Nephron progenitor cell (in vitro differentiated cells): Measurements from ENCODE around the gene CEP250.
A peak's percentile ranks its signal among the peaks of the same experiment; 100 is the strongest.

Experiments
- DNase-seq: peaks from one replicate; pipeline ENCODE4 v3.0.0; 2021
- H3K27ac Mint-ChIP-seq: 2 replicates; pipeline ENCODE4 v1.8.0; 2021; ENCODE audit warnings: mild to moderate bottlenecking, moderate library complexity, mixed read lengths
- H3K27me3 Mint-ChIP-seq: 2 replicates; pipeline ENCODE4 v1.8.0; 2021; ENCODE audit warnings: mild to moderate bottlenecking, low read depth, mixed read lengths; ENCODE audit not compliant: poor library complexity
- H3K36me3 Mint-ChIP-seq: 2 replicates; pipeline ENCODE4 v1.8.0; 2021; ENCODE audit warnings: low read depth, mixed read lengths
- H3K4me1 Mint-ChIP-seq: 2 replicates; pipeline ENCODE4 v1.8.0; 2021; ENCODE audit warnings: mixed read lengths
- H3K4me3 Mint-ChIP-seq: 2 replicates; pipeline ENCODE4 v1.8.0; 2021; ENCODE audit warnings: mild to moderate bottlenecking, moderate library complexity, mixed read lengths
- H3K9me3 Mint-ChIP-seq: 2 replicates; pipeline ENCODE4 v1.8.0; 2021; ENCODE audit warnings: mild to moderate bottlenecking, moderate library complexity, mixed read lengths
- TF ChIP-seq, protein P1 (sequence below): fragments of 200-600 bp; sonication (generic); IDR thresholded peaks from 2 replicates; pipeline ENCODE4 v1.5.0; 2021; ENCODE audit warnings: antibody characterized with exemption

CEP250 gene

DNA sequence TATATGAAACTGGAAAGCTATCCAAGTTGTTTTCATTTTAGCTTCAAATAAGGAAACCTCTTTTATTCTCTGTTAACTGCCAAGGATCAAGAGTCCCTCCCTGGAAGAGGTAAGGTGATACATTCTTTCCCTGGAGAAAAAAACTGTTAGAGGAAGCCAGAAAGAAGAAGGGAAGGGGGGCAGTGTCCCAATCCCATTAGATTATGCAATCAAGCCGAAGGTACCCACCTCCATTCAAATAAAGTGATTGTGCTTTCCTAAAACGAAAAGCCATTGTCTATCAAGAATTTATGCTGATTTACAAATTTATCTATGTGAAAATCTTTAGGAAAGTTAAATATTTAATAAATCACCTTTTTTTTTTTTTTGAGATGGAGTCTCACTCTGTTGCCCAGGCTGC is 34.1 kb upstream of the CEP250 start:
- Mint-ChIP-seq H3K27me3 (peaks cover 49% of the 10 kb centered on the region), H3K36me3 (no peaks in the 10 kb centered on the region), H3K4me3 (no peak overlapping the region), H3K9me3 (no peaks in the 10 kb centered on the region), H3K27ac (no peak overlapping the region), H3K4me1 (no peaks in the 10 kb centered on the region)
- TF ChIP-seq, protein P1, sequence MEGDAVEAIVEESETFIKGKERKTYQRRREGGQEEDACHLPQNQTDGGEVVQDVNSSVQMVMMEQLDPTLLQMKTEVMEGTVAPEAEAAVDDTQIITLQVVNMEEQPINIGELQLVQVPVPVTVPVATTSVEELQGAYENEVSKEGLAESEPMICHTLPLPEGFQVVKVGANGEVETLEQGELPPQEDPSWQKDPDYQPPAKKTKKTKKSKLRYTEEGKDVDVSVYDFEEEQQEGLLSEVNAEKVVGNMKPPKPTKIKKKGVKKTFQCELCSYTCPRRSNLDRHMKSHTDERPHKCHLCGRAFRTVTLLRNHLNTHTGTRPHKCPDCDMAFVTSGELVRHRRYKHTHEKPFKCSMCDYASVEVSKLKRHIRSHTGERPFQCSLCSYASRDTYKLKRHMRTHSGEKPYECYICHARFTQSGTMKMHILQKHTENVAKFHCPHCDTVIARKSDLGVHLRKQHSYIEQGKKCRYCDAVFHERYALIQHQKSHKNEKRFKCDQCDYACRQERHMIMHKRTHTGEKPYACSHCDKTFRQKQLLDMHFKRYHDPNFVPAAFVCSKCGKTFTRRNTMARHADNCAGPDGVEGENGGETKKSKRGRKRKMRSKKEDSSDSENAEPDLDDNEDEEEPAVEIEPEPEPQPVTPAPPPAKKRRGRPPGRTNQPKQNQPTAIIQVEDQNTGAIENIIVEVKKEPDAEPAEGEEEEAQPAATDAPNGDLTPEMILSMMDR = no peak
- no peak for DNase-seq

DNA sequence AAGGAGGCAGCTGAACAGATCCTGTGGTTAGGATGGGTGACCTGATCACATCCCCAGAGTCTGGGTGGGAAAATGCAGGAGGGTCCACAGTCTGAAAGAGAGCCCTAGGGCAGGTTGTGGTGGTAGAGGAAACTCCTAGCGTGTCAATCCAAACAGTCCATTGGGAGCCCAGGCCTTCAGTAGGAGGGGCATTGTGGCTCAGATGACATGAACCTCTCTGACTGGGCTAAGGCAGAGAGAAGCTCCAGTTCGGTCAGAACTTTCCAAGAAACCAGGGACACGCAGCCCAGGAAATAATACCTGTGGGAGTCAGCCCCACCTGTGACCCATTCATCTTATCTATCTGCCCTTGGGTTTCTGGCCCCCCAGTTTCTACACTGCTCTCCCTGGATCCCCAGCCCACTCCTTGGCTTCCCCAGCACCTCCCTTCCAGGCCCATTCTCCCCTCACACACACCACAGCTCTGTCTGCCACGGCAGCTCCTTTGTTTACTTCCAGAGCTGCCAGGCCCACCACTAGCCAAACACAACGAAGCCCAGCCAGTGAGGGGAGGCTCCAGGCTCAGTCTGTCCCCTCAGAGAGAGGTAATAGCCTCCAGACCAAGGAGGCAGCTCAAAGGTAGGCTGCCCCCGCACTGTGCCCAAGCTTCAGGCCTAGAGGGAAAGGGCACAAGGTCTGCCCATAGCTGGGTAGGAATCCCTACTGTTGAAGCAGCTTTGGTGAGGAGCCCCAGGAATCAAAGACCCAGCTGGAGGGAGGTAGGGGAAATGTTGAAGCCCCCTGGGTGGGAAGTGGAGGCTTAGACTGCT is 23.6 kb upstream of the CEP250 start:
- H3K4me1 Mint-ChIP-seq = peaks cover 55% of the 10 kb centered on the region
- no peaks in the 10 kb centered on the region for H3K9me3 Mint-ChIP-seq
- DNase-seq = no peak
- peaks cover 5% of the 10 kb centered on the region for H3K27me3 Mint-ChIP-seq
- no peaks in the 10 kb centered on the region for H3K36me3 Mint-ChIP-seq
- peak overlapping the region; percentile 37 for H3K4me3 Mint-ChIP-seq
- peak overlapping the region; percentile 99 for H3K27ac Mint-ChIP-seq
- TF ChIP-seq, protein P1 = no peak

DNA sequence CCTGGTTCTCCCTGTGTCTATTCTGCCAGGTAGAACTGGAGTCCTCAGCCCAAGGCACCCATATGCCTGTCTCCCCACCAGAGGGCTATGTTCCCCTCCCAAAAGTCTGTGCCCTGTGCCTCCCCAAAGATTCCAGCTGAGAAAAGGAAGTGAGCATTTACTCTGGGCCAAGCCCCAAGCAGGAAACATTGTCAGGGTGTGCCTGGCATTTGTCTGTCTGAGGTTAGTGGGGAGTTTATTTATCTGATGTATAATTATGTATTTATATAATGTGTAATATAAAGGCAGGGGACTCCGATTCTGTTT is 23.0 kb upstream of the CEP250 start:
- Mint-ChIP-seq H3K27me3 (peaks cover 5% of the 10 kb centered on the region), H3K36me3 (no peaks in the 10 kb centered on the region), H3K4me1 (peaks cover 60% of the 10 kb centered on the region), H3K4me3 (peak overlapping the region; percentile 37), H3K27ac (peak overlapping the region; percentile 99), H3K9me3 (no peaks in the 10 kb centered on the region)
- DNase-seq = no peak
- TF ChIP-seq, protein P1 = no peak

DNA sequence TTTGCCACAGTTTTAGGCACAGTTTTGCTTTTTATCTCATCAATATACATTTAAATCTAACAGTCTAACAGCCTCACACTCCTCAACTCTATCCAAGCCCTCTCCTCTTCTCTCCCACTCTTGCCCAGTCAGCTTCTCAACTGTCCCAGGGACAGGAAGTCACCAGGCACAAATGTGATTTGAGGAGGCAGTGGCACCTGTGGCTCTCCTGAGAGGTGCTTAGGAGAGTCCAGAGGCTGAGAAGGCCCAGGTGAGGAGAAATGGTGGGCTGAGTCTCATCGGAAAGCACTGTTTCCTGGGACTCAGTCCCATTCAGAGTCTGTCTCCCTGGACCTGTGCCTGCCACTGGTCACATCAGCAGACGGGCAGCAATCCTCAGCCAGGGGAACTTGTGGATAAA is 22.1 kb upstream of the CEP250 start:
- no peaks in the 10 kb centered on the region for H3K9me3 Mint-ChIP-seq
- no peaks in the 10 kb centered on the region for H3K36me3 Mint-ChIP-seq
- no peak for DNase-seq
- peak overlapping the region; percentile 57 for H3K27ac Mint-ChIP-seq
- H3K4me3 Mint-ChIP-seq = no peak overlapping the region
- peaks cover 5% of the 10 kb centered on the region for H3K27me3 Mint-ChIP-seq
- TF ChIP-seq, protein P1 = no peak
- H3K4me1 Mint-ChIP-seq = peaks cover 67% of the 10 kb centered on the region

DNA sequence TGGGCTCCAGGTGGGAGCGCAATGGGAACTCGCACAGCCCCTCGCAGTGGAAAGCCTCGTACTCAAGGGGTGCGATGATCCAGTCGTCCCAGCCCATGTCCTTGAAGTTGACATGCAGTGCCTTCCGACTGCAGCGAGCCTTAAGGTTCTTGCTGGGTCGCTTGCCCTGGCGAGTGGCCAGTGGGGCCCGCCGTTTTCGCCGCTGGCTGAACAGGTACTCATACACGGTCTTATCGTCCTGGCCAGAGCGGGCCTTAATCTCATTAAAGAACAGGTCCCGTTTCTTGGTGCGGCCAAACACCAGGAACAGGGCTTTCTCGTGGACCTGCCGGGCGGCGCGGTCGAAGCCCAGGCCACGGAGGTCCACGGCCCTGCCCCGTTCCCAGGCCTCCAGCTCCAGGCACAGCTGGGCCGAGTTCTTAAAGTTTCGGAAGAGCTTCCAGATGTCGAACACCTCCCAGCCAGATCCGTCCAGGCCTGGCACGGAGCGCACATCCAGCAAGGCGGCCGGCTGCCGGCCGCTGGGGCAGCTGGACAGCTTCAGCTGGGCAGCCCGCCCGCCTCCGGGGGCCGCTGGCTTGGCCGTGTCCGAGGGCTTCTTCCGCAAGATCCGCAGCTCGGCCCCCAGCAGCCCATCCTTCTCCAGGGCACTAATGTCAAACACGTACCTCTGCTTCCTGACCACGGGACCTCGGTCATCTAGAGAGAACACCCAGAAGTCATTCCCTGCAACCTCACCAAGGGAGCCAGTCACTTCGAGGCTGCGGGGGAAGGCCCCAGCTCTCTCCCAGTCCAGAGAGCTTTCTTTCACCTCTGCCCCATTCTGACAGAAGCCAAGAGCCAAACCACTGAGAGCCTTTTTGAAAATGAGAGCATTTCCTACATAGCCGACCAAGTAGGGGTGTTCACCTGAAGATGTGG is 21.1 kb upstream of the CEP250 start:
- peaks cover 76% of the 10 kb centered on the region for H3K4me1 Mint-ChIP-seq
- TF ChIP-seq, protein P1 = no peak
- H3K27me3 Mint-ChIP-seq = peaks cover under 1% of the 10 kb centered on the region
- no peaks in the 10 kb centered on the region for H3K9me3 Mint-ChIP-seq
- peak overlapping the region; percentile 91 for H3K27ac Mint-ChIP-seq
- H3K36me3 Mint-ChIP-seq = no peaks in the 10 kb centered on the region
- no peak for DNase-seq
- H3K4me3 Mint-ChIP-seq = no peak overlapping the region
